SK-N-SH (cell line): ENCODE results near the gene RGPD4.

Source experiments
- EP300 ChIP-seq, 2 experiments: IDR thresholded peaks; 2 replicates each; pipeline versions ENCODE4 v1.4.0 to v1.6.1; 2012; ENCODE audit warnings: borderline replicate concordance in 1 of 2, low read depth in 1 of 2, low read length in 1 of 2
- GABPA ChIP-seq: IDR thresholded peaks from 2 replicates; pipeline ENCODE4 v1.4.0; 2012; ENCODE audit warnings: low read depth, mild to moderate bottlenecking
- GATA2 ChIP-seq: sonication (generic); formaldehyde crosslinking; IDR thresholded peaks from 2 replicates; pipeline ENCODE4 v1.5.0; 2020; ENCODE audit warnings: mild to moderate bottlenecking, missing genetic modification reagents
- NFIC ChIP-seq: IDR thresholded peaks from 2 replicates; pipeline ENCODE4 v1.4.0; 2012; ENCODE audit warnings: borderline replicate concordance
- RXRA ChIP-seq: IDR thresholded peaks from 2 replicates; pipeline ENCODE4 v1.4.0; 2012; ENCODE audit warnings: low read depth, mild to moderate bottlenecking, borderline replicate concordance
- SMC3 ChIP-seq: IDR thresholded peaks from 2 replicates; pipeline ENCODE4 v1.6.1; 2012; ENCODE audit warnings: low read depth, low read length, improper control_type of control experiment
- USF1 ChIP-seq: IDR thresholded peaks from 2 replicates; pipeline ENCODE4 v1.4.0; 2012; ENCODE audit warnings: low read depth, borderline replicate concordance
- TF ChIP-seq, protein P1 (sequence below): fragments of 200-600 bp; sonication (generic); IDR thresholded peaks from 2 replicates; pipeline ENCODE4 v1.6.1; 2017; ENCODE audit warnings: antibody characterized with exemption, mild to moderate bottlenecking, moderate library complexity
- TF ChIP-seq, protein P2 (sequence below): IDR thresholded peaks from 2 replicates; pipeline ENCODE4 v1.6.1; 2012; ENCODE audit warnings: mild to moderate bottlenecking, low read depth, low read length, moderate library complexity

DNA sequence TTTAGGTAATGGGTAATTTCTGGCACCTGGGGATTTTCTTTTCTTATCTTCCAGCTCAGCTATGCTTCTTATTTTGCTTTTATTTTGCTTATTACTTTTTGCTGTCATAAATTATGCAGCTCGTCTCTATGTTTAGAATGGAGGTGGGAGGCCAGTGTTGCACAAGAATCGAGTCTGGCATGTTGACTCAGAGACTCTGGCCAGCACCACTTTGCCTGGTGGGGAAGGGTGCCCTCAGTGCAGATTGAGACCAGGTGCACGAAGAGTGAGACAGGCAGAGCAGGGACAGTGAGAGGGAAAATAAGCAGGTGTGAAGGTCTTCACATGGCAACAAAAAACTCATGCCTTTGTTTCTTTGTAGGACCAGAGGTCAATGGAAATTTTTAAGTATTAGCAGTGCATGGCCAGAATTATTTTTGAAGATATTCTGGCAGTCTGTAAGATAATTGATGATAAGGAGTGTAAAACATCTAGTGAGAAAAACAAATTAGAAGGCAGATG is 100.4 kb downstream of the RGPD4 start:
- TF ChIP-seq RXRA: no peak
- TF ChIP-seq, protein P1, sequence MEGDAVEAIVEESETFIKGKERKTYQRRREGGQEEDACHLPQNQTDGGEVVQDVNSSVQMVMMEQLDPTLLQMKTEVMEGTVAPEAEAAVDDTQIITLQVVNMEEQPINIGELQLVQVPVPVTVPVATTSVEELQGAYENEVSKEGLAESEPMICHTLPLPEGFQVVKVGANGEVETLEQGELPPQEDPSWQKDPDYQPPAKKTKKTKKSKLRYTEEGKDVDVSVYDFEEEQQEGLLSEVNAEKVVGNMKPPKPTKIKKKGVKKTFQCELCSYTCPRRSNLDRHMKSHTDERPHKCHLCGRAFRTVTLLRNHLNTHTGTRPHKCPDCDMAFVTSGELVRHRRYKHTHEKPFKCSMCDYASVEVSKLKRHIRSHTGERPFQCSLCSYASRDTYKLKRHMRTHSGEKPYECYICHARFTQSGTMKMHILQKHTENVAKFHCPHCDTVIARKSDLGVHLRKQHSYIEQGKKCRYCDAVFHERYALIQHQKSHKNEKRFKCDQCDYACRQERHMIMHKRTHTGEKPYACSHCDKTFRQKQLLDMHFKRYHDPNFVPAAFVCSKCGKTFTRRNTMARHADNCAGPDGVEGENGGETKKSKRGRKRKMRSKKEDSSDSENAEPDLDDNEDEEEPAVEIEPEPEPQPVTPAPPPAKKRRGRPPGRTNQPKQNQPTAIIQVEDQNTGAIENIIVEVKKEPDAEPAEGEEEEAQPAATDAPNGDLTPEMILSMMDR: no peak
- TF ChIP-seq GATA2 (CRISPR knock-in tag): 0 out of 2 replicates have a peak, but pooled peaks have one; percentile 21
- no peak for TF ChIP-seq USF1
- TF ChIP-seq, protein P2, sequence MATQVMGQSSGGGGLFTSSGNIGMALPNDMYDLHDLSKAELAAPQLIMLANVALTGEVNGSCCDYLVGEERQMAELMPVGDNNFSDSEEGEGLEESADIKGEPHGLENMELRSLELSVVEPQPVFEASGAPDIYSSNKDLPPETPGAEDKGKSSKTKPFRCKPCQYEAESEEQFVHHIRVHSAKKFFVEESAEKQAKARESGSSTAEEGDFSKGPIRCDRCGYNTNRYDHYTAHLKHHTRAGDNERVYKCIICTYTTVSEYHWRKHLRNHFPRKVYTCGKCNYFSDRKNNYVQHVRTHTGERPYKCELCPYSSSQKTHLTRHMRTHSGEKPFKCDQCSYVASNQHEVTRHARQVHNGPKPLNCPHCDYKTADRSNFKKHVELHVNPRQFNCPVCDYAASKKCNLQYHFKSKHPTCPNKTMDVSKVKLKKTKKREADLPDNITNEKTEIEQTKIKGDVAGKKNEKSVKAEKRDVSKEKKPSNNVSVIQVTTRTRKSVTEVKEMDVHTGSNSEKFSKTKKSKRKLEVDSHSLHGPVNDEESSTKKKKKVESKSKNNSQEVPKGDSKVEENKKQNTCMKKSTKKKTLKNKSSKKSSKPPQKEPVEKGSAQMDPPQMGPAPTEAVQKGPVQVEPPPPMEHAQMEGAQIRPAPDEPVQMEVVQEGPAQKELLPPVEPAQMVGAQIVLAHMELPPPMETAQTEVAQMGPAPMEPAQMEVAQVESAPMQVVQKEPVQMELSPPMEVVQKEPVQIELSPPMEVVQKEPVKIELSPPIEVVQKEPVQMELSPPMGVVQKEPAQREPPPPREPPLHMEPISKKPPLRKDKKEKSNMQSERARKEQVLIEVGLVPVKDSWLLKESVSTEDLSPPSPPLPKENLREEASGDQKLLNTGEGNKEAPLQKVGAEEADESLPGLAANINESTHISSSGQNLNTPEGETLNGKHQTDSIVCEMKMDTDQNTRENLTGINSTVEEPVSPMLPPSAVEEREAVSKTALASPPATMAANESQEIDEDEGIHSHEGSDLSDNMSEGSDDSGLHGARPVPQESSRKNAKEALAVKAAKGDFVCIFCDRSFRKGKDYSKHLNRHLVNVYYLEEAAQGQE: no peak
- TF ChIP-seq EP300 (IDR thresholded peaks at IDR 0.05; ENCODE audit: borderline replicate concordance in 1 of 2, low read depth in 1 of 2, low read length in 1 of 2): no peak
- TF ChIP-seq SMC3: no peak
- TF ChIP-seq GABPA: no peak
- no peak for TF ChIP-seq NFIC
